NCI-H2081 (cell line): ENCODE data around the gene SUV39H1.
"Not testable (repeated sequence)": the region's sequence is repeated elsewhere in the genome, so short reads cannot be mapped to it uniquely, and the experiment has no call there.

Source experiments
- DNase-seq, 2 experiments: peaks; one replicate each; lab custom pipeline; 2025; lab: John Stamatoyannopoulos, UW

Gene SUV39H1, protein sequence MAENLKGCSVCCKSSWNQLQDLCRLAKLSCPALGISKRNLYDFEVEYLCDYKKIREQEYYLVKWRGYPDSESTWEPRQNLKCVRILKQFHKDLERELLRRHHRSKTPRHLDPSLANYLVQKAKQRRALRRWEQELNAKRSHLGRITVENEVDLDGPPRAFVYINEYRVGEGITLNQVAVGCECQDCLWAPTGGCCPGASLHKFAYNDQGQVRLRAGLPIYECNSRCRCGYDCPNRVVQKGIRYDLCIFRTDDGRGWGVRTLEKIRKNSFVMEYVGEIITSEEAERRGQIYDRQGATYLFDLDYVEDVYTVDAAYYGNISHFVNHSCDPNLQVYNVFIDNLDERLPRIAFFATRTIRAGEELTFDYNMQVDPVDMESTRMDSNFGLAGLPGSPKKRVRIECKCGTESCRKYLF

DNA sequence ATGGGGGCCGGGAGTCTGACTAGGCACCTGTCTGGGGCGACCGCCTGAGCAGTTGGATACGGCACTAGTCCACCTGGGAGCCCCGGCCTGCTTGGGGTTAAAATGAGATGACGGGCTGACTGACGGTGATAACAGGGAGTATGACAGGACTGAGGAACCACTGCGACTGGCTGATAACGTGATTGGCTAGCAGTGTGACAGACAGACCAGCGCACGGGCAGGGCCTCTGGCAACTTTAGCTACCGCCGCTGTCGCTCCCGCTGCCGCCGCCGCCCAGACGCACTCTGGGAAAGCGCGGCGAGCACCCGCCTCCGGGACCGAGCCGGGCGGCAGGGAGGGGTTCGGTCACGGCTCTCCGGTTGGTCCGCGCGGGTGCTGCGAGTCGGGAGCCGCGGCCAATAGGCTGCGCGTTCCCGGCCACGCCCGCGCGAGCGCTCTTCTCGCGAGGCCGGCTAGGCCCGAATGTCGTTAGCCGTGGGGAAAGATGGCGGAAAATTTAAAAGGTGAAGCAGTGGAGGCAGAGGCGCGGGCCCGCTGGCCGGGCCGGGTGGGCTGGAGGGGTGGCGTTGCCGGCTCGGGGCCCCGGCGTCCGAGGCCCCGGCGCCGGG is at the start of gene SUV39H1:
SUV39H1 (plus strand) TSS at position 434 of the 608 bp plus-strand sequence; CDS start at position 485, 51 bp downstream.
- DNase-seq, result peak; percentile 85 to 92

DNA sequence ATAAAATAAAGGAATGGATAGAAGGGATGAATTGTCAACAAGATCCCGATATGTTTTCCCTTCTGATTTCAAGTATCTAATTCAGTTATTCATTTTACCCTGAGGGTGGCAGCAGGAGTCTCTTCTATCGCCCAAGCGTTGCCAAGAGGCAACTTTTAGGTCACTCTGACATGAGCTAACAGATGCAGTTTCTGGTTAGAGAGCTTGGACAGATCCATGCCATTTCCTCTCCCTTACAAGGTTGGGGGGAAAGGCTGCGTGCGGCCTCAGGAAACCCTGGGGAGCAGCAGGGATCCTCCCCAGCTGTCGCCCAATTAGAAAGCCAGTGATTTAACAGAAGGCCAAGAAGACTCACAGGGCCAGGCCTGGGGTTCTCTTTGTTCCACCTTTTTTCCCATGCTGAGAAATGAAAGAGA is 48.2 kb upstream of the SUV39H1 start:
- peak; percentile 50 to 55 for DNase-seq

DNA sequence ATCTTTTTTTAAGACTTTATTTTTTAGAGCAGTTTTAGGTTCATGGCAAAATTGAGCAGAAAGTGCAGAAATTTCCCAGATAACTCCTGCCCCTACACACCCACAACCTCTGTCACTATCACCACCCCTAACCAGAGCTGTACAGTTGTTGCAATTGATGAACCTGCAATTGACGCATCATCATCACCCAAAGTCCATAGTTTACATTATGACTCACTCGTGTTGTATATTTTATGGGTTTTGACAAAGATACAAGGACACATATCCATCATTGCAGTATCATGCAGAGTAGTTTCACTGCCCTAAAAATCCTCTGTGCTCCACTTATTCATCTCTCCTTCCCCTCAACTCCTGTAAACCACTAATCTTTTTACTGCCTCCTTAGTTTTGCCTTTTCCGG is 47.4 kb upstream of the SUV39H1 start:
- DNase-seq, result no peak

GRCh38 chrX:48652055-48652579 is 44.4 kb upstream of the SUV39H1 start:
- DNase-seq, result not testable (repeated sequence)

DNA sequence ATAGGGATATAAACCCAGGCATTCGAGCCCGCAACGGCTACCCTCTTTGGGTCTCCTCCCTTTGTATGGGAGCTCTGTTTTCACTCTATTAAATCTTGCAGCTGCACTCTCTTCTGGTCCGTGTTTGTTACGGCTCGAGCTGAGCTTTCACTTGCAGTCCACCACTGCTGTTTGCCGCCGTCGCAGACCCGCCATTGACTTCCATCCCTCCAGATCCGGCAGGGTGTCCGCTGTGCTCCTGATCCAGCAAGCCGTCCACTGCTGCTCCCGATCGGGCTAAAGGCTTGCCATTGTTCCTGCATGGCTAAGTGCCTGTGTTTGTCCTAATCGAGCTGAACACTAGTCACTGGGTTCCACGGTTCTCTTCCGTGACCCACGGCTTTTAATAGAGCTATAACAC is 41.8 kb upstream of the SUV39H1 start:
- DNase-seq, result not testable (repeated sequence)

DNA sequence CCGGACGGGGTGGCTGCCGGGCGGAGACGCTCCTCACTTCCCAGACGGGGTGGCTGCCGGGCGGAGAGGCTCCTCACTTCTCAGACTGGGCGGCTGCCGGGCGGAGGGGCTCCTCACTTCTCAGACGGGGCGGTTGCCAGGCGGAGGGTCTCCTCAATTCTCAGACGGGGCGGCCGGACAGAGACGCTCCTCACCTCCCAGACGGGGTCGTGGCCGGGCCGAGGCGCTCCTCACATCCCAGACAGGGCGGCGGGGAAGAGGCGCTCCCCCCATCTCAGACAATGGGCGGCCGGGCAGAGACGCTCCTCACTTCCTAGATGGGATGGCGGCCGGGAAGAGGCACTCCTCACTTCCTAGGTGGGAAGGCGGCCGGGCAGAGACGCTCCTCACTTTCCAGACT is 36.8 kb upstream of the SUV39H1 start:
- not testable (repeated sequence) for DNase-seq

- no peak for DNase-seq
Observed at GRCh38 chrX:48663241-48663640, 33.3 kb upstream of the SUV39H1 start.

DNA sequence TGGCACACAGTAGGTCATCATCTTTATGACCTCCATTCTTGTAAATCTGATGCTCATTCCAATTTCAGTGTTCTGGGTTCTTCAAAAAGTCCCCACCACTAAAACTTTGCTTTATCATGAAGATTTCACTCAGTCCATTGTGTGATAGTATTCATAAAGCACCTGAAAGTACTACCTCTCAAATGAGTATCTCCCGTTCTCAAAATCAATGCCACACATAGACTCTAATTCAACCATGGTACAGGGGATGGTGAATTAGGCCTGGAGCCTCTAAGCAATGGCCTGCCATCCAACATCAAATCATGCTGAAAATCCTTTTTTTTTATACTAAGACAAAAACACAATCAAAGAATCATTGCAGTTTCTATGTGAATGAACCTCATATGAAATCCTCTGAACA is 32.4 kb upstream of the SUV39H1 start:
- DNase-seq, result no peak

DNA sequence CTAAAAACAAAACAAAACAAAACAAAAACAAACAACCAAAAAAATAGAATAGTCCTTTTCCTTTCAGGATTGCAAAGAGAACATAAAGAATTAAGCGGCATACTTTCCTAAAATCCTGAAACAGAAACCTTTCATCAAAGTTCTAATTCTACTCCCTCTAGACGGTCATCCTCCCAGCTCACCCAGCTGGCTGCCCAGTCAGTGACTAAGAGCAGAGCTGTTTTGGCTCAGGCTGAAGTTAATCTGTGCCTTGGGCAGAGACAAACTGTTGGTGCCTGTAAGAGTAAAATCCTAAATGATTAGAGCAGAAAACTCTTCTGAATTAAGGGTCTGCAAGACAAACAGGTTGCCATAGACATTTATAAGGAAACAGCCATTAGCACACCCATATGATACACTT is 30.5 kb upstream of the SUV39H1 start:
- DNase-seq, result no peak

- DNase-seq, result no peak
Observed at GRCh38 chrX:48666649-48667048, 29.9 kb upstream of the SUV39H1 start.

DNA sequence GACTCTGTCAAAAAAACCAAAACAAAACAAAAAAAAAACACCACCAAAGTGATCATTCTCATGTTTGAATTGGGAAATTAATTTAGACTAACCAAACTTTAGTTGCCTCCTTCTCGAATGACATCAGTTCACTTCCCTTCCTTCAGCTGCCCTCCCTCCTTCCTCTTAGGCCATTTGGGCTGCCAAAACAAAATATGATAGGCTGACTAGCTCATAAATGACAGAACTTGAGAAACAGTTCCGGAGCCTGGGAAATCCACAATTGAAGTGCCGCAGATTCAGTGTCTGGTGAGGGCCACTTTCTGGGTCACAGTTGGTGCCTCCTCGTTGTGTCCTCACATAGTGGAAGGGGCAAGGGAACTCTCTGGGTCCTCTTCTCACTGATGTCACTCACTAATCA is 29.0 kb upstream of the SUV39H1 start:
- DNase-seq, result no peak

GRCh38 chrX:48668187-48668586 is 28.3 kb upstream of the SUV39H1 start:
- not testable (repeated sequence) for DNase-seq

GRCh38 chrX:48676106-48676892 is 20.2 kb upstream of the SUV39H1 start:
- peak; percentile 79 to 91 for DNase-seq

DNA sequence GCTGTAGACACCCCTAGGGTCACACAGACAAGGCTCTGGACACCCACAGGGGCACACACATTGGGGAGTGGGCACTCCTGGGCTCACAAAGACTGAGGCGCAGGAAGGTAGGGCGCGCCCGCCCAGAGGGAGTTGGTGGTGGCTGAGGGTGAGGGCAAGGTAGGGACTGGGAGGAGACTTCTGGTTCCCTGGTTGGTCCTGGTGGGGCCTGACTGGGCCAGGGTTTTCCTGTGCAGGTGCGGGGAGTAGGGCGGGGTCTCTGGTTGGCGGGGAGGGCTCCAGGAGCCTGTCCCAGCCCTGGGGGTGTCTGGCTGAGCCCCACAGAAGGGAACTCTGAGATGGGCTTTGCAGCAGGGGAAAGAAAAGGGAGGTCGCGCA is 19.7 kb upstream of the SUV39H1 start:
- no peak for DNase-seq

DNA sequence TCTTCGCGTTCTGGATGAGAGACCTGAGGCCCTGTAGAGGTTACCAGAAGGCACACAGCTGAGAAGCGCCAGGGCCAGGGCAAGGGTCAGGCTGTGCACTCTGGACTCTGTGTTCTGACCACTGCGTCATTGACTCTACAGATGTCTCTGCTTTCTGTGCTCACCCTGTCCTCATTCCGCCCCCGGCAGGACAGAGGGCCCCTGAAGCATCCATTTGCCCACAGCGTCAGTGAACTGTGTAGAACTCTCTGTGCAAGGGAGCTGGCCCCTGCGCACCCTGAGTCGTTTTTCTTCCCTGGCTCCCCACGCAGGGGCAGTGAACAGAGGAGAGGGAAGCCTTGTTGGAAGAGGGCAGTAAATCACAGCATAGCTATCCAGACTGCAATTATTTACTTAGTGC is 19.0 kb upstream of the SUV39H1 start:
- DNase-seq, result no peak

DNA sequence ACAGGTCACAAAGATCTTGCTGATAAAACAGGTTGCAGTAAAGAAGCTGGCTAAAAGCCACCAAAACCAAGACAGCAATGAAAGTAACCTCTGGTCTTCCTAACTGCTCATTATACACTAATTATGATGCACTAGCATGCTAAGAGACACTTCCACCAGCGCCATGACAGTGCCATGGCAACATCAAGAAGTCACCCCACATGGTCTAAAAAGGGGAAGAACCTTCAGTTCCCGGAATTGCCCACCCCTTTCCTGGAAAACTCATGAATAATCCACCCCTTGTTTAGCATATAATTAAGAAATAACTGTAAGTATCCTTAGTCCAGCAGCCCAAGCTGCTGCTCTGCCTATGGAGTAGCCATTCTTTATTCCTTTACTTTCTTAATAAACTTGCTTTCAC is 16.1 kb upstream of the SUV39H1 start:
- not testable (repeated sequence) for DNase-seq

- not testable (repeated sequence) for DNase-seq
Observed at GRCh38 chrX:48680925-48681324, 15.6 kb upstream of the SUV39H1 start.

GRCh38 chrX:48681539-48682183 is 14.9 kb upstream of the SUV39H1 start:
- DNase-seq, result no peak

DNA sequence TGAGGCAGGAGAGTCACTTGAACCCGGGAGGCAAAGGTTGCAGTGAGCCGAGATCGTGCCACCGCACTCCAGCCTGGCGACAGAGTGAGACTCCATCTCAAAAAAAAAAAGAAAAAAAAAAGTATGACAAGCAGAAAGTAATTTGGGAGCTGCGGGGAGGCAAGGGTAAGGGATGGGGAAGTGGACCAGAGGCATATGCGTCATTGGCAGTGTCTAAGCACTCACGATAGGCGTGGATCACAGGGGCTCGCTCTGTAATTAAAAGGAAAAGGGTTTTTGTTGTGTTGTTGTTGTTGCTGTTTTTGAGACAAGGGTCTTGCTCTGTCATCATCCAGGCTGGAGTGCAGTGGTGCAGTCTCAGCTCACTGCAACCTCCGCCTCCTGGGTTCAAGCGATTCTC is 13.7 kb upstream of the SUV39H1 start:
- DNase-seq, result not testable (repeated sequence)

DNA sequence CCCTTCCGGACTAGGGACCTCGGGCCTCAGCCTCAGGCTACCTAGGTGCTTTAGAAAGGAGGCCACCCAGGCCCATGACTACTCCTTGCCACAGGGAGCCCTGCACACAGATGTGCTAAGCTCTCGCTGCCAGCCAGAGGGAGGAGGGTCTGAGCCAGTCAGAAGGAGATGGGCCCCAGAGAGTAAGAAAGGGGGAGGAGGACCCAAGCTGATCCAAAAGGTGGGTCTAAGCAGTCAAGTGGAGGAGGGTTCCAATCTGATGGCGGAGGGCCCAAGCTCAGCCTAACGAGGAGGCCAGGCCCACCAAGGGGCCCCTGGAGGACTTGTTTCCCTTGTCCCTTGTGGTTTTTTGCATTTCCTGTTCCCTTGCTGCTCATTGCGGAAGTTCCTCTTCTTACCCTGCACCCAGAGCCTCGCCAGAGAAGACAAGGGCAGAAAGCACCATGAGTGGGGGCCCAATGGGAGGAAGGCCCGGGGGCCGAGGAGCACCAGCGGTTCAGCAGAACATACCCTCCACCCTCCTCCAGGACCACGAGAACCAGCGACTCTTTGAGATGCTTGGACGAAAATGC is 13.0 kb upstream of the SUV39H1 start, which contains the start of gene WAS:
WAS (plus strand) TSS at position 389 of the 572 bp plus-strand sequence; CDS start at position 444, 55 bp downstream.
- DNase-seq, result no peak

DNA sequence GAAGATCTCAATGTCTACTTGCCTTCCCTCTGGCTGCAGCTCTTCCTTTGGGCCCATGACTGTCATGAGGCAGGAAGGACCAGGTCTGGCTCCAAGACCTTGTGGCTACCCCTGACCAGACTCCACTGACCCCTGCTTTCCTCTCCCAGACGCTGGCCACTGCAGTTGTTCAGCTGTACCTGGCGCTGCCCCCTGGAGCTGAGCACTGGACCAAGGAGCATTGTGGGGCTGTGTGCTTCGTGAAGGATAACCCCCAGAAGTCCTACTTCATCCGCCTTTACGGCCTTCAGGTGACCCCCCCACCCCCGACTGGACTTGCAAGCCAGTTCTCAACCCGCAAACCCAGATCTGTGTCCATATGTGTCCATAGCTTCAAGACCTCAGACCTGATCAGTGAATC is 12.4 kb upstream of the SUV39H1 start:
- DNase-seq, result no peak
